ENCODE results near the gene OR2B2.

GRCh38 chr6:27897580-27898206, 14.5 kb downstream of the OR2B2 start:
- no peak for TF ChIP-seq CTCF (IDR thresholded peaks at IDR 0.05)
- no peak for TF ChIP-seq POLR2A (IDR thresholded peaks at IDR 0.05)

Measured in body of pancreas (tissue), 4 donors.